Kasumi-1 (cell line): ENCODE measurements around the gene HGS.
A peak's percentile ranks its signal among the peaks of the same experiment; 100 is the strongest.

Source experiments
- DNase-seq, 2 experiments: peaks; one replicate each; lab custom pipeline; 2025; lab: John Stamatoyannopoulos, UW

HGS gene

GRCh38 chr17:81686614-81687013, 2.8 kb downstream of the HGS start:
- no peak for DNase-seq

- DNase-seq = no peak
Observed at GRCh38 chr17:81687770-81688541, 4.1 kb downstream of the HGS start.

GRCh38 chr17:81688616-81689015, 4.8 kb downstream of the HGS start:
- DNase-seq = no peak

GRCh38 chr17:81690066-81690465, 6.3 kb downstream of the HGS start:
- no peak for DNase-seq

- no peak for DNase-seq
Observed at GRCh38 chr17:81690549-81690948, 6.7 kb downstream of the HGS start.

GRCh38 chr17:81691196-81691595, 7.4 kb downstream of the HGS start:
- DNase-seq = no peak

GRCh38 chr17:81691608-81692007, 7.8 kb downstream of the HGS start:
- no peak for DNase-seq

GRCh38 chr17:81693509-81694210, 9.8 kb downstream of the HGS start:
- no peak for DNase-seq

- no peak for DNase-seq
Observed at GRCh38 chr17:81694810-81695209, 11.0 kb downstream of the HGS start.

GRCh38 chr17:81695211-81695610, 11.4 kb downstream of the HGS start:
- DNase-seq = no peak

- DNase-seq = no peak
Observed at GRCh38 chr17:81695801-81696200, 12.0 kb downstream of the HGS start.

- no peak for DNase-seq
Observed at GRCh38 chr17:81696218-81696941, 12.6 kb downstream of the HGS start.

- no peak for DNase-seq
Observed at GRCh38 chr17:81697261-81698044, 13.6 kb downstream of the HGS start.

- DNase-seq = no peak
Observed at GRCh38 chr17:81700353-81701287, 16.8 kb downstream of the HGS start.

GRCh38 chr17:81701288-81702071, 17.7 kb downstream of the HGS start:
- peak; percentile 42 to 47 for DNase-seq

GRCh38 chr17:81702934-81703746, 19.3 kb downstream of the HGS start, which contains the start of gene MRPL12:
Gene MRPL12 (plus strand): TSS chr17:81703367. CDS start chr17:81703502, 135 bp downstream.
- peak; percentile 96 for DNase-seq

GRCh38 chr17:81703747-81704654, 20.2 kb downstream of the HGS start:
- no peak for DNase-seq
